ENCODE measurements around the gene SMCO4.

GRCh38 chr11:93489841-93490240 is 53.4 kb downstream of the SMCO4 start:
- no peak for TF ChIP-seq CTCF (IDR thresholded peaks at IDR 0.05)
- TF ChIP-seq POLR2A (IDR thresholded peaks at IDR 0.05), result no peak
- TF ChIP-seq POLR2AphosphoS5 (IDR thresholded peaks at IDR 0.05; ENCODE audit: insufficient read depth in 1 of 2, low read depth in 1 of 2), result no peak
